Measurements from ENCODE around the gene ACTL7B.
"Not testable (repeated sequence)": the region's sequence is repeated elsewhere in the genome, so short reads cannot be mapped to it uniquely, and the experiment has no call there.

ACTL7B gene

DNA sequence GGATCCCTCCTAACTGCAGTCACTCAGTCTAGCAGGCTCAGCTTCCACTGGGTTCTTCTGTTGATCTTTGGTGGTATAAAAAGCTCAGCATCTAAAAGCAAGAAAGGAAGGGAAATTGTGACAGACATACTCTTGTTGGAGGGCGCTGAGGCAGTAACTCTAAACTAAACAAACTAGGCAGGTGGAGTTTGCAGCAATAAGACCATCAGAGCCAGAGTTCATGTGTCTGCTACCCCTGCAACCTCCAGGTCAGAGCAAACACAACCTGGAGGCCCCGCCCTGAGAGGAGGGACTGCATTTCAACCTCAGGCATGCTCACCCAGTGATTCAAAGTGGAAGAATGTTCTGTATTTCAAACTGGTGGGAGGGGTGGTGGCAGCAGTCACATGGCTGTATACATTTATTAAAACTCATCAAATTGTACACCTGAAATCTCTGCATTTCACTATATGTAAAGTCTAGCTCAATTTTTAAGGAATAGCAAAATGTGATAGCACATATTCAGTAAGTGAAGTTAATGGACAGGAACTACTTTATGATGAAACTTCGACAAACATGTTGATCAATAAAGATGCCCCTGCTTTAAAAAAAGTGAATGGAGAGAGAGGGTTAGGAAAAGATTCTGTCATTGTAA is 13.4 kb upstream of the ACTL7B start:
- no peak for DNase-seq

DNA sequence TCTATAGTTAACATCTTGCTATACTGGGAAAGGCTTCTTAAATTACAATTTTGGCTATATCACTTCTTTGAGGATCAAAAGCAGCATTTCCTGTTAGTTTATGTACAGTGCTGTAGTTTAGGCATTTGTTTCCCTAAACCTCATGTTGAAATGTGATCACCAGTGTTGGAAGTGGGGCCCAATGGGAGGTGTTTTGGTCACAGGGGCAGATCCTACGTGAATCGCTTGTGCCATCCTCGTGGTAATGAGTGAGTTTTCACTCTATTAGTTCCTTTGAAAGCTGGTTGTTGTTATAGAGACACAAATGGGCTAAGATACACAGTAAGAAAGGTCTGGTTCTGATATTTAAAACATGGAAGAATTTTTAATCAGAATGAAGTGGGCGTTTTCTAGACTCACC is 12.0 kb upstream of the ACTL7B start:
- no peak for DNase-seq

DNA sequence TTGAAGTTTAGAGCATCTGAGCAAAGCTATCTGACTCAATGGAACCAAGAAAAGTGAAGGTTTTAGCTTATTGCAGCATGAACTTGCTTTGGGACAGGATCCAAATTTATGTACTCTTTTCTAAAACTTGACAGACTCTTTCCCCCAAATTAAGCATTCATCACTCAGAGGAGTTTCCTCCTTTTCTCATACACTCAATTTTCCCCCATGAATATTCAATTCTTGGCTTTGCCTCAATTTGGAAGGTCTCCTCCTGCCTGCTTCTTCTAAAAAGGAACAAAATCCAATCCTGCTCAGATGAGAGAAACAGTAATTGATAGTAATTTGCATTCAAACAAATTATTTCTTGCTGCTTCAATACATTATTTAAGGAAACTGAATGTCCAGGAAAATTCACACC is 11.3 kb upstream of the ACTL7B start:
- DNase-seq: no peak

DNA sequence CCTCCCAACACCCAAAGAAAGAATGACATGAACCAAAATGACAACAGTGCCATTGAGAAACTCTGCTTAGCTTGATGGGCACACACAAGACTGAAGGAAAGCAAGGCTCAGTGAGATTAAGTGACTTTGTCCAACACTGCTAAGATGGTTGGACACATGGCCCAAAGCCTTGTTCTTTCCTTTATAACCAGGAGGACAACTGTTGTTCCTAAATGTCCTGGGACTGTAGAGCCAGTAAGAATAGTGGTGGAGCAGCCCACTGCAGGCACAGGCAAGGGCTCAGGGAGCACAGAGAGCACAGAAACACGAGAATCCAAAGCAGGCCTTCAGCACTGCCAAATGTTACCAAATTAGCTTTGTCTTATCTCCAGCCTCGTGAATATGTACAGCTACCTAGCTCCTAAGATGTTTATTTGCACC is 10.2 kb upstream of the ACTL7B start:
- DNase-seq: no peak

DNA sequence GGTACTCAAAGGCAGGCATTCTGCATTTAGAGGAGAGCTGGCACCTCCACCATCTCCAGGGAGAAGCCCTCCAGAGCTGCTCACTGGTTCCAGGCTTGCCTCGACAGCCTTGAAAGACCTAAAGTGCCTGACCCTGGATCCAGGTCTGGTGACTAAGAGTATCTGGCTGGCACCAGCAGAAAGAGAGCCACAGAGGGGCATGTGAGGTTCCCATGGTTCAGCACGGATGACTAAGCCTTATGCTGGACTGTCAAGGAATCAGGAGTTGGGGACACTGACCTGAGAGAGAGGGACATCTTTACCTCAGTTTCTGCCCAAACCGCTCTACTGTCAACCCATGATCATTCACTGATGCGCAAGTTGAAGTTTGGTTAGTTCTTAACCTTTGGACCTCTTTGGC is 9.3 kb upstream of the ACTL7B start:
- DNase-seq: no peak

DNA sequence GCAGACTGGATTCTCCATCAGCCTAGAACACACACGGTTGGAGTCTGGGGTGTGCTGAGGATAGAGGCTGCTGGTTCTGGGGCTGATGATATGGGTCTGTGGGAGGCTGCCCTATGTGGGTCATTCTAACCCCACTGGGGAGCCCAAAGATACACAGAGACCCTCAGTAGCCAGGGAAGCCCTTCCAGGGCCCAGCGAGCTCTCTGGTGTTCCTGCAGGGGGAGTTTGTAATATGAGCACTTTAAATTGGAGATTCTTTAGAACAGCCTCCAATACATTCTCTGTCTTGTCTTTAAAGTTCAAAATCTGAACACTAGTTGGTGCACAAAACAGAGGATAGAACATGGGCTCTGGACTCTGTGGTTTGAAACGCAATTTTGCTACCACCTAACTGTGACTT is 8.7 kb upstream of the ACTL7B start:
- DNase-seq: no peak

DNA sequence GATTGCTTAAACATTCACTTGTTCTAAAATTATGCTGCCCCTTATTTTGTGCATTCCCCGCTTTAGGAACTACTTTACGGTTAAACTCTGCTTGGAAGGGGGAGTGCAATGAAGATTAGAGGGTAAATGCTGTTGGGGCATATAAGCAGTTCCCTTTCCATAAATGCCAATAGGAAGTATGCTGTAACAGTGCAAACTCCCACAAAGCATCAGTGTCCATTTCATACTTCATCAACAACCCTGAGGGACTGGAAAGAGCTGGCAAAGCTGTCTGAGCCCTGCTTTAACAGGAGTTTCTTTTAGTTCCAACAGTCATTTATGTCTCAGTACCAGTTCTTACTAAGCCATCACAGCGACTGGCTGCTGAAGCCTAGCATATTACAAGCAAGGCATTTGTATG is 8.1 kb upstream of the ACTL7B start:
- no peak for DNase-seq

DNA sequence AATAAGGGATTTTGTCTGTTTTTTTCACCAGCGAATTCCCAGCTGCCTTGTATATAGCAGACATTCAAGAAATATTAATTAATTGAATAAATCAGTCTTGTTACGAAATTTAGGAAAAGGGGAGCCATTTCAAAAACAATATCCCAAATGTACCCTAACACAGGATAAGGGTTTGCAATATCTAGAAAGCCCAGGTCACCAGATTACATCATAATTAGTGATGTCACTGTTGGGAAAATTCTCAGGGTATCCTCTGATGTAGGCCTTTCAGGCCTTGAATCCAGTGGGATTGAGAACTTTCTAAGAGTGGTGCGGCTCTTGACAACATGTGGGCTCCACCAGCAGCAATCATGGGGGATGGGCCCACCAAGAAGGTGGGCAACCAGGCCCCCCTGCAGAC is 6.2 kb upstream of the ACTL7B start, which contains the start of gene ACTL7A:
TSS of gene ACTL7A (plus strand) at position 270 of the 400 bp plus-strand sequence. CDS start at position 327, 57 bp downstream.
- no peak for DNase-seq

DNA sequence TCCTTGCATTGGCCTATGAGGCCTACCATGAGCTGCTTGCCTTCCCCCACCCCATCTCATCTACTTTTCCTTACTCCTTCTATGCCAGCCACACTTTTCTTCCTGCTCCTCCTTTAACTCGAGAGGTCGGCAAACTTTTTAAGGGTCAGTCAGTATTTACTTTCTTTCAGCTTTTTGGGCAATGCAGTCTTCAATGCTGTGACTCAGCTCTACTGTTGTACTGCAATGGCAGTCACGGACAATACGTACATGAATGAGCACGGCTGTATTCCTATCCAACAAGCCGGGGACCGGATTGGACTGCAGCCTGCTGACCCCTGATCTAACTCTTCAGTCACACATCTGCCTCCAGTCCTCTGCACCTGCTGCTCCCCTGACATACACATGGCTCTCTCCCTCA is 5.7 kb upstream of the ACTL7B start:
- no peak for DNase-seq

DNA sequence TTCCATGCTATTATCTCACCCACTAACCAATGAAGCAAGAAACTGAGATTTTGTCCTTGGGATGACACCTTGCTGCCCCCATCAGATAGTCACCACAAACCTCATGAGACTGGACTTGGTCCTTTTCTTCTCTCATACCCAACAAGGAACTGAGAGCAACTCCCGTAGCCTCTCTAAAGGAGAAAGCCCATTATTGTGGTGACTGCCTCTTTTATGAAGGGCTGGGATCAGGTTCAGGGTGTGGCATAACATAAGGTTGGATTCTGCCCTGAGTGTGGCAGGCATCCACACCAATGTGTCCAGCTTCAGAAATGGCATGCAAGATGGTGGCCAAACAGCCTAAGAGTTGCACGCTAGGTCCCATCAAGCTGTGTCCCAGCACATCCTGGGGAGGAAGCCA is 5.0 kb upstream of the ACTL7B start:
- no peak for DNase-seq

DNA sequence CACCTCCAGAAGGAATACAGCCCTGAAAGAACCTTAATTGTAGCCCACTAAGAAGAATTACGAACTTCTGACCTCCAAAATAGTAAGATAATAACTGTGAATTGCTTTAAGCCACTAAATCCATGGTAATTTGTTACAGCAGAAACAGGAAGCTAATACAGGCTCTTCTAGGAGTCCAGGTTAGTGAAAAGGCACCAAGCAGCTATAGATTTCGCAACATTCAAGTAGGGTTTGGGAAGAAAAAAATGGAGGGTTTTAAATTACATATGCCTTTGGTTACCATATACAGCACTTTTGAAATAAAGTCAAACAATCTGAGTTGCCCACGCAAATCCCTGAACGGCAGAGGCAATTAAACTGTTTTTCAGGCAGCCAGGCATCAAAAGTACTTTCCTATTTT is 4.6 kb upstream of the ACTL7B start:
- no peak for DNase-seq

DNA sequence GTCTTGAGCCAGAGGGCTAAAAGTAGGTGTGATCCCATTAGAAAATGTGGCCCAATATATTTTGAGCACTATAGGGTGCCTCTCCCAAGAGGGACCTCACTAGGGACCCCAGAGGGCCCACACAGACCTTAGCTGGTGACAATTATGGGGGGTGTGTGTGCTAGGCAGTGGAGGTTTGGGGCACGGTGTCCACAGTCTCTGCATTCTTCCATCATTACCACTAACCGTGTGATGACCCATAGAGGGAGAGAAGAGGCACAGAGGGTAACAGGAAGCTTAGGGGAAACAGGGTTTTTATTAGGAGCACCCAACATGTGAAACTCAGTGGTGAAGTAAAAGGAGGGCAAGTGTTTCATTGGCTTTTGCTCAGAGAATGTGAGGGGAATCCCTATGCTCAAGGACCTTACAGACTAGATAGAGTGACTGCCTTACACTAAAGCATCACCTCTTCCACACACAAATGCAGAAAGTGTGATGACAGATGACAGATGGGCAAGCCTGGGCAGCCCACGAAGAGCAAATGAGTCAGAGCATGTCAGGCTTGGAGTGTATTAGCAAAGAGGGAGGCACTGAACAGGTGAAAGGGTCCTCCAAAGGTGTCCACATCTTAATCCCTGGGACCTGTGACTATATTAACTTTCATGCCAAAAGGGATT is 3.8 kb upstream of the ACTL7B start:
- no peak for DNase-seq

DNA sequence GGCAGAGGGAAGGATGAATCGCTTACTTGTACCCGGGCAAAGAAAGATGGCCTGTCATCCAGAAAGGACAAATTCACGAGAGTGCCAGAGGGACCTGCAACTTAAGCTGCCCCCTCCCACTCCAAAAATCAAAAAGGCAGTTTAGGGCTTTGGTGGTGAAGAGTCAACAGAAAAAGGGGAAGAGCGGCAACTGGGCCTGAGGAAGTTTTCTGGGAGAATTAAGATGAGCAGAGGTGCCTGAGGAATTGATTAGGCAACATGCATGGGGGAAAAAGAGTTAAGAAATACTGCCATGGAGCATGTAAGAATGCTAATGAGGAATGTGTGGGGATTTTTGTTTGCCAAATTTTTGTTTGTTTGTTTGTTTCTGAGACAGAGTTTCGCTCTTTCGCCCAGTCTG is 1.8 kb upstream of the ACTL7B start:
- DNase-seq: no peak

DNA sequence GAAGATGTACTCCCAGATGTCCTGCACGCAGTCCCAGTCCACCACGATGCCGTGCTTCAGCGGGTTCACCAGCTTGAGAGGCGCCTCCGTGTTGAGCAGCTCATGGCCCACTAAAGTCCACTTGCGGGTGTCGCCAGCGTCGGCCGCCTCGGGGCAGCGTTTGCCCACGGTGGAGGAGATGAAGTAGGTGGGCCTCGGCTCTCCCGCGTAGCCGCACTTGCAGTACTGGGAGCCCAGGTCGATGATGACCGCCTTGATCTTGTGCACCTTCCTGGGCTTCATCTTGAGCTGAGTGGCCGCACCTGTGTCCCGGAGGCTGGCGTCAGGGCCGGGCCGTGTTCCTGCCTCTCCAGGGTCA is 278 bp downstream of the ACTL7B start:
- DNase-seq: no peak

DNA sequence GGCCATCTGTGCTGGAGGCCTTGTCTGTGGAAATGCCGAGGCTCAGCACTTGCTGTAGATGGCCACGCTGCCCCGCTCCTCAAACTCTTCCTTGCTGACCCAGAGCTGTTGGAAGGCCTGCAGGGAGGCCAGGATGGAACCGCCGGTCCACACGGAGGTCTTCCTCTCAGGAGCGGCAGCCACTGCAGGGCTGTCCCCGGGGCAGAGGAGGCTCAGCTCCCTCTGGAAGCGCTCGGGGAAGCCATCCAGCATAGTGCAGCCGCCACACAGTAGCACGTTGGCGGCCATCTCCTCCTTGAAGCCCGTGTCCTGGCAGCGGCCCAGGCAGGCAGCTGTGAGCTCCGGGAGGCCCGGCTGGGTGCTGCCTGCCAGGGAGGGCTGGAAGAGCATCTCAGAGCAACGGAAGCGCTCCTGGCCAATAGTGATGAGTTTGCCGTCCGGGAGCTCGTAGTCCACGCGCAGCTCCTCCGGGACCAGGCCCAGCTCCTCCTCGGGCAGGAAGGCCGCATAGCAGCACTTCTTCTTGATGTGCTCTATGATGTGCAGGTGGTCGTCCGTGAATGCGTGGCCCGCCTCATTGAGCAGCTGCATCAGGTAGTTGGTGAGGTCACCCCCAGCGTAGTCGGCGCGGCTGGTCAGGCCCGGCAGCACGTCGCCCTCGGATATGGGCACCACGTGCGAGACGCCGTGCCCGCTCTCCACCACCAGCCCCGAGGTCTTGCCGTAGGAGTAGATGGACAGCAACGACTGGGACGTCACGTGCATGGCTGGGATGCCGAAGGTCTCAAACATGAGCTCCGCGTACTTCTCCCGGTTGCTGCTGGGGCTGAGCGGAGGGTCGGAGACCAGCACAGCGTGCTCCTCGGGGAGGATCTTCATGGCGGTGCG is 901 bp downstream of the ACTL7B start:
- no peak for DNase-seq

DNA sequence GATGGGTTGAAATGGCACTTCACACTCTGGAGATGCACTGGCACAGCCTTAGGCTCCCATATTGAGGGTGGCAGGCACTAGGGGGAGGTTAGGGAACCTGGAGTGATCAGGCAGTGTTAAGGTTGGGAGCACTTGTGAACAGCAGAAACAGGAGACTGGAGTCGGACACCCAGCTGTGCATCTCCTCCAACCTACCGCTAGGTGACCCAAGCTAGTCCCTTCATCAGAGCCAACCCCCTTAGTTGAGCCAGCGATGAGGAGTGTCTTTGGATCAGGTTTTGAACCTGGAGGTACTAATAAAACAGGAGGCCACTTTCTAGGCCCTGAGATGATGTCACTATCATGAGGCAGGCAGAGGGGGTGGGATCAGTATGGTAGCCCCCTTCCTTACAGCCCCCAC is 1.7 kb downstream of the ACTL7B start:
- no peak for DNase-seq

DNA sequence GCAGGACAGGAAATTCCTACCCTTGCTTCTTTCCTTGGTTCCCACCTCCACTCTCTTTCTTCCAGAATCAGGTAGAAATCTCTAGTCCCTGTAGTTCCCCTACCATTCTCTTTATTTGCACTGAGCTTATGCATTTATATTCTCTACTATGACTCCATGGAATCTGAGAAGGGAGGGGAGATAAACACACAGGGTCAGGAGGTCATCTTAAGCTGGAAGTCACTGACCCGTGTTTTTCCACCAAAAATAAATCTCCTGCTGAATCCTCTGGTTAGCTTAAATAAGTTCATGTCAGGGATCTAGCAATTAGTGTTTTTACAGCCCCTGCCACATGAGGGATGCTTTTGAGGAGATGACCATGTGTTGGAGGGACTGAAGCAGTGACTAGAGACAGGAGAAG is 3.7 kb downstream of the ACTL7B start:
- no peak for DNase-seq

DNA sequence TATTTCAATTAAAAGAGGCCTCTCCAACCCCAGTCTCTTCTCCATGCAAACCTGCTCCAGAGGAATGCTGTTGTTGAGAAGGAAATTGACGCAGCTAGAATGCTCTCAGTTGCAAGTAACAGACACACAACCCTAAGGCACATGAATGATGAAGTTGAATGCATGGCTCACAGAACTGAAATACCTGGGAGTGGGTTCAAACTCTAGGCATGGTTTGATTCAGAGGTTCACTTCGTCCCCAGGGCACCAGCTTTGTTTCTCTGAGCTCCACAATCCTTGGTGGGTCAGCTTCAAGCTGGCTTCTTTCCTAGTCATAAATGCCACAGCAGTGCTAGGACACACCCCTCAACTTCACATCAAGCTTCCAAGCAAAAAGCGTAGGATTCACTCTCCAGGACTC is 4.6 kb downstream of the ACTL7B start:
- DNase-seq: no peak

DNA sequence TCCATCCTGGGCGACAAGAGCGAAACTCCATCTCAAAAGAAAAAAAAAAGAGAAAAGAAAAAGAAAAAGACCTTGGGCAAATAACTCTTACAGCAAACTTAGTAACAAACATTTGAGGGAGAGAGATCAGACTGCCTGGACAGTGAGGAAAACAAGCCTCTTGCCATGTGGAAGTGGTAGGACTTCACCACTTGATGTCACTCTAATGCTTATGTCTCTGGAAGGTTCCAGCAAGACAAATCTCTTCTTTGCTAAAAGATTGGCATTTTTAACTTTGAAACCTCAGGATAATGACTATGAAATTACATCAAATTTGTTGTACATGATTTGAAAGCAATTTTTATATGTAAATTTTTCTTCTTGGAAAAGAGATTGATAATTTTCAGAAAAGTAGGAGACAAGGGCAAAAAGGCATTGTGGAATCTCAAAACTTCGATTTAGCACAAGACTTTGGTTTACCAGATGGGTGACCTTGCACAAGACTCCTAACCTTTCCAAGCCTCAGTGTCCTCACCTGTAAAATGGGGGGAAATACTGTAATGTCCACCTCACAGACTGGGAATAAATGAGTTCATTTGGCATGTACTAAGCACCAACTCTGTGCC is 5.4 kb downstream of the ACTL7B start:
- DNase-seq: no peak

DNA sequence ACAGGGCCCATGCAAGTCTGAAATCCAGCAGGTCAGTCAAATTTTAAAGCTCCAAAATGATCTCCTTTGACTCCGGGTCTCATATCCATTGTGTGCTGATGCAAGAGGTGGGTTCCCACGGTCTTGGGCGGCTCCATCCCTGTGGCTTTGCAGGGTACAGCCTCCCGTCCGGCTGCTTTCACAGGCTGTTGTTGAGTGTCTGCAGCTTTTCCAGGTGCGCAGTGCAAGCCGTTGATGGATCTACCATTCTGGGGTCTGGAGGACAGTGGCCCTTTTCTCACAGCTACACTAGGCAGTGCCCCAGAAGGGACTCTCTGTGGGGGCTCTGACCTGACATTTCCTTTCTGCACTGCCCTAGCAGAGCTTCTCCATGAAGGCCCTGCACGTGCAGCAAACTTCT is 7.5 kb downstream of the ACTL7B start:
- DNase-seq: not testable (repeated sequence)

DNA sequence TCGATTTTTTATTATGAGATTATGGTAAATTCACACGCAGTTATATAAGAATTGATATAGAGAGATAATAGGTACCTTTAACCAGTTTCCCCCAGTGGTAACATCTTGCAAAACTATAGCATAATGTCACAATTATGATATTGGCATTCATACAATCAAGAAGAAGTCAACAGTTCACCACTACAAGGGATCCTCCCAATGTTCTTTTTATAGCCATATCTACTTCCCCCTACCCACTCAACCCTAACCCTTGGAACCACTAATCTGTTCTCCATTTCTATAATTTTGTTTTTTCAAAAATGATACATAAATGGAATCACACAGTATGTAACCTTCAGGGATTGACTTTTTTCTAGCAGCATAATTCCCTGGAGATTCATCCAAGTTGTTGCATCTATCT is 9.8 kb downstream of the ACTL7B start:
- DNase-seq: no peak

DNA sequence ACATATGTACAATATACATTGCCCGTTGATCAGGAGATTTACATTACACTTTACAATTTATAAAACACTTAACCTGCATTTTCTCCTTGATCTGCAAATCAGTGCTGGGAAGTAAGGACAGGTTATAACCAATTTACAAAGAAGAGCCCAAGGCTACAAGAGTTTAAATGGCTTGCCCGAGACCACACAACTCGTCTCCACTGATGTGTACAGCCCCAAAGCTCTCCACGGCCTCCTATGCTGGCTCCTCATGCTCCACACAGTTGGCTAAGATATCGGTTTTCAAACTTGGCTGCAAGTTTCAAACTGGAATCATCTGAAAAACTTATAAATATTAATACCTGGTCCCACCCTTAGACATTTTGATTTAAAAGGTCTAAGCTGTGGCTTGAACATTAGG is 10.3 kb downstream of the ACTL7B start:
- DNase-seq: peak; percentile 25

DNA sequence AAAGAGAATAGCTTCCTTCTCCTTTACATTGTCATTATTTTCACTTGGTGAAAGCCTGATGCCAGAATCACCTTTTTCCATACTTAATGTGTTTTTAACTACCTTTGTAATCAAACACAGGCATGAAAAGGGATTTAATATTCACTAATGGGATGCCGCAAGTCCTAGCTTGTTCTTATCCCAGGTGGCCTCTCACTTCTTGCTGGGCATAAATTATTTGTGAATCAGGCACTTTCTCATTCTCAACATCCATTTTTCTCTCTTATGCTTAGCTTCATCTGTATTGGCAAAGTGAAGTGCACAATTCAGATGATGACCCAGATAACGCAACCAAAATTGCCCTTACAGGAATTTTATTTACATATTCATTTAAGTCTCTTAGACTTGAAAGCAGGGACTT is 10.9 kb downstream of the ACTL7B start:
- peak; percentile 78 for DNase-seq

DNA sequence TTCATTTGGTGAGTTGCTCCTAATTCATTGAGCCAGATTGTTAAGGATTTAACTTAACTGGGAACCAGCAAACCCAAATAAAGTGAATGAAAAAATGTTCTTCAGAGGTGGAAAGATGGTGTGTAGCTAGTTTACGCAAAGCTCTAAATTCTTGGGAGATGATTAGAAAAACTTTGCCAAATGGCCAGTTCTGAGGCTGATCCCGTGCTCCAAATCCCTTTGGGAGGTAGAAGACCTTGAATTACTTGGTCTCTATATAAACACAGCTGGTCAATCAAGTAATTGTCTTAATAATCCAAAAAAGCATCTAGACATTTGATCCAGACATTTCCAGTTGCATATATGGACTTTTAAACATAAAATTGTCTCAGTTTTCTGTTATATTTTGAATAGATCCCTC is 11.4 kb downstream of the ACTL7B start:
- peak; percentile 27 for DNase-seq
